NCI-H774 (cell line): ENCODE measurements around the gene SGO2.
"Not testable (repeated sequence)": the region's sequence is repeated elsewhere in the genome, so short reads cannot be mapped to it uniquely, and the experiment has no call there.

Experiments used
- DNase-seq: peaks from one replicate; lab custom pipeline; 2025; lab: John Stamatoyannopoulos, UW

Gene SGO2

GRCh38 chr2:200624026-200624425, 98.0 kb downstream of the SGO2 start:
- no peak for DNase-seq

GRCh38 chr2:200624658-200625057, 98.7 kb downstream of the SGO2 start:
- no peak for DNase-seq

GRCh38 chr2:200625282-200625681, 99.3 kb downstream of the SGO2 start:
- DNase-seq: no peak

GRCh38 chr2:200625958-200626363, 100.0 kb downstream of the SGO2 start:
- DNase-seq: no peak

- no peak for DNase-seq
Observed at GRCh38 chr2:200627110-200627770, 101.2 kb downstream of the SGO2 start.

- DNase-seq: not testable (repeated sequence)
Observed at GRCh38 chr2:200628461-200628860, 102.5 kb downstream of the SGO2 start.

- DNase-seq: no peak
Observed at GRCh38 chr2:200631287-200631686, 105.3 kb downstream of the SGO2 start.
